H1 (cell line): ENCODE measurements around the gene ERAS. TPM values are rescaled to one million over a fixed set of nuclear protein-coding genes. Genes with fewer than 3 reads are reported as not detected.

Source experiments
- BACH1 ChIP-seq: IDR thresholded peaks from 2 replicates; pipeline ENCODE4 v1.6.1; 2012; ENCODE audit warnings: low read length, improper control_type of control experiment
- EGR1 ChIP-seq: IDR thresholded peaks from 2 replicates; pipeline ENCODE4 v1.6.1; 2011; ENCODE audit warnings: low read depth, low read length, borderline replicate concordance
- RBBP5 ChIP-seq: IDR thresholded peaks from 2 replicates; pipeline ENCODE4 v1.7.1; 2012; ENCODE audit warnings: low read depth, mild to moderate bottlenecking, inconsistent platforms, low read length, moderate library complexity, borderline replicate concordance
- SRF ChIP-seq: IDR thresholded peaks from 2 replicates; pipeline ENCODE4 v1.6.1; 2011; ENCODE audit warnings: mild to moderate bottlenecking, low read depth, low read length, moderate library complexity
- polyA plus RNA-seq, 7 experiments: library from polyadenylated mRNA; depleted of rRNA in 3 of 7; stranded (reverse) in 5 of 7; unstranded in 2 of 7; fragments of >200 nt in 5 of 7; fragments of 200-250 nt in 2 of 7; gene quantifications; 1 replicate in 5 of 7; 2 replicates in 1 of 7; 4 replicates in 1 of 7; pipeline versions ENCODE4 v1.2.1 to v1.2.3, GENCODE V29; 2011 to 2013; ENCODE audit warnings: missing spikeins in 2 of 7, mixed read lengths in 2 of 7
- total RNA-seq: library from RNA; stranded (reverse); fragmentation: NEBNext Ultra II Directional; extraction: Animal tissue kit (Norgen Biotek cat#: 25700); gene quantifications from 2 replicates; pipeline ENCODE4 v1.2.1, GENCODE V29; 2021
- TF ChIP-seq, protein P1 (sequence below): fragments of 300-600 bp; sonication (generic); IDR thresholded peaks from 2 replicates; pipeline ENCODE4 v1.7.1; 2012; ENCODE audit warnings: low read length, moderate library complexity, mild to moderate bottlenecking, inconsistent platforms; ENCODE audit not compliant: insufficient replicate concordance

Gene ERAS
- total and polyA plus RNA-seq, 2 of the 8 experiments (the other 6 are each of a cell fraction or from before 2014, with no cell fraction given) = 0.70 TPM; not detected in 1

GRCh38 chrX:48785186-48785539 lies 41.1 kb upstream of the ERAS start (continued):
- TF ChIP-seq, protein P1, sequence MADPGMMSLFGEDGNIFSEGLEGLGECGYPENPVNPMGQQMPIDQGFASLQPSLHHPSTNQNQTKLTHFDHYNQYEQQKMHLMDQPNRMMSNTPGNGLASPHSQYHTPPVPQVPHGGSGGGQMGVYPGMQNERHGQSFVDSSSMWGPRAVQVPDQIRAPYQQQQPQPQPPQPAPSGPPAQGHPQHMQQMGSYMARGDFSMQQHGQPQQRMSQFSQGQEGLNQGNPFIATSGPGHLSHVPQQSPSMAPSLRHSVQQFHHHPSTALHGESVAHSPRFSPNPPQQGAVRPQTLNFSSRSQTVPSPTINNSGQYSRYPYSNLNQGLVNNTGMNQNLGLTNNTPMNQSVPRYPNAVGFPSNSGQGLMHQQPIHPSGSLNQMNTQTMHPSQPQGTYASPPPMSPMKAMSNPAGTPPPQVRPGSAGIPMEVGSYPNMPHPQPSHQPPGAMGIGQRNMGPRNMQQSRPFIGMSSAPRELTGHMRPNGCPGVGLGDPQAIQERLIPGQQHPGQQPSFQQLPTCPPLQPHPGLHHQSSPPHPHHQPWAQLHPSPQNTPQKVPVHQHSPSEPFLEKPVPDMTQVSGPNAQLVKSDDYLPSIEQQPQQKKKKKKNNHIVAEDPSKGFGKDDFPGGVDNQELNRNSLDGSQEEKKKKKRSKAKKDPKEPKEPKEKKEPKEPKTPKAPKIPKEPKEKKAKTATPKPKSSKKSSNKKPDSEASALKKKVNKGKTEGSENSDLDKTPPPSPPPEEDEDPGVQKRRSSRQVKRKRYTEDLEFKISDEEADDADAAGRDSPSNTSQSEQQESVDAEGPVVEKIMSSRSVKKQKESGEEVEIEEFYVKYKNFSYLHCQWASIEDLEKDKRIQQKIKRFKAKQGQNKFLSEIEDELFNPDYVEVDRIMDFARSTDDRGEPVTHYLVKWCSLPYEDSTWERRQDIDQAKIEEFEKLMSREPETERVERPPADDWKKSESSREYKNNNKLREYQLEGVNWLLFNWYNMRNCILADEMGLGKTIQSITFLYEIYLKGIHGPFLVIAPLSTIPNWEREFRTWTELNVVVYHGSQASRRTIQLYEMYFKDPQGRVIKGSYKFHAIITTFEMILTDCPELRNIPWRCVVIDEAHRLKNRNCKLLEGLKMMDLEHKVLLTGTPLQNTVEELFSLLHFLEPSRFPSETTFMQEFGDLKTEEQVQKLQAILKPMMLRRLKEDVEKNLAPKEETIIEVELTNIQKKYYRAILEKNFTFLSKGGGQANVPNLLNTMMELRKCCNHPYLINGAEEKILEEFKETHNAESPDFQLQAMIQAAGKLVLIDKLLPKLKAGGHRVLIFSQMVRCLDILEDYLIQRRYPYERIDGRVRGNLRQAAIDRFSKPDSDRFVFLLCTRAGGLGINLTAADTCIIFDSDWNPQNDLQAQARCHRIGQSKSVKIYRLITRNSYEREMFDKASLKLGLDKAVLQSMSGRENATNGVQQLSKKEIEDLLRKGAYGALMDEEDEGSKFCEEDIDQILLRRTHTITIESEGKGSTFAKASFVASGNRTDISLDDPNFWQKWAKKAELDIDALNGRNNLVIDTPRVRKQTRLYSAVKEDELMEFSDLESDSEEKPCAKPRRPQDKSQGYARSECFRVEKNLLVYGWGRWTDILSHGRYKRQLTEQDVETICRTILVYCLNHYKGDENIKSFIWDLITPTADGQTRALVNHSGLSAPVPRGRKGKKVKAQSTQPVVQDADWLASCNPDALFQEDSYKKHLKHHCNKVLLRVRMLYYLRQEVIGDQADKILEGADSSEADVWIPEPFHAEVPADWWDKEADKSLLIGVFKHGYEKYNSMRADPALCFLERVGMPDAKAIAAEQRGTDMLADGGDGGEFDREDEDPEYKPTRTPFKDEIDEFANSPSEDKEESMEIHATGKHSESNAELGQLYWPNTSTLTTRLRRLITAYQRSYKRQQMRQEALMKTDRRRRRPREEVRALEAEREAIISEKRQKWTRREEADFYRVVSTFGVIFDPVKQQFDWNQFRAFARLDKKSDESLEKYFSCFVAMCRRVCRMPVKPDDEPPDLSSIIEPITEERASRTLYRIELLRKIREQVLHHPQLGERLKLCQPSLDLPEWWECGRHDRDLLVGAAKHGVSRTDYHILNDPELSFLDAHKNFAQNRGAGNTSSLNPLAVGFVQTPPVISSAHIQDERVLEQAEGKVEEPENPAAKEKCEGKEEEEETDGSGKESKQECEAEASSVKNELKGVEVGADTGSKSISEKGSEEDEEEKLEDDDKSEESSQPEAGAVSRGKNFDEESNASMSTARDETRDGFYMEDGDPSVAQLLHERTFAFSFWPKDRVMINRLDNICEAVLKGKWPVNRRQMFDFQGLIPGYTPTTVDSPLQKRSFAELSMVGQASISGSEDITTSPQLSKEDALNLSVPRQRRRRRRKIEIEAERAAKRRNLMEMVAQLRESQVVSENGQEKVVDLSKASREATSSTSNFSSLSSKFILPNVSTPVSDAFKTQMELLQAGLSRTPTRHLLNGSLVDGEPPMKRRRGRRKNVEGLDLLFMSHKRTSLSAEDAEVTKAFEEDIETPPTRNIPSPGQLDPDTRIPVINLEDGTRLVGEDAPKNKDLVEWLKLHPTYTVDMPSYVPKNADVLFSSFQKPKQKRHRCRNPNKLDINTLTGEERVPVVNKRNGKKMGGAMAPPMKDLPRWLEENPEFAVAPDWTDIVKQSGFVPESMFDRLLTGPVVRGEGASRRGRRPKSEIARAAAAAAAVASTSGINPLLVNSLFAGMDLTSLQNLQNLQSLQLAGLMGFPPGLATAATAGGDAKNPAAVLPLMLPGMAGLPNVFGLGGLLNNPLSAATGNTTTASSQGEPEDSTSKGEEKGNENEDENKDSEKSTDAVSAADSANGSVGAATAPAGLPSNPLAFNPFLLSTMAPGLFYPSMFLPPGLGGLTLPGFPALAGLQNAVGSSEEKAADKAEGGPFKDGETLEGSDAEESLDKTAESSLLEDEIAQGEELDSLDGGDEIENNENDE = no peak
- TF ChIP-seq SRF (no peak), RBBP5 (no peak), EGR1 (no peak), BACH1 (no peak)
